GM12891 (cell line): ENCODE results near the gene UBASH3B.

Source experiments
- POLR2A ChIP-seq: IDR thresholded peaks from 2 replicates; pipeline ENCODE4 v1.6.1; 2011; ENCODE audit warnings: low read depth, low read length, control low read depth
- POLR2AphosphoS5 ChIP-seq: IDR thresholded peaks from 2 replicates; pipeline ENCODE4 v1.6.1; 2011; ENCODE audit warnings: low read depth, low read length, control low read depth
- SPI1 ChIP-seq: IDR thresholded peaks from 2 replicates; pipeline ENCODE4 v1.6.1; 2011; ENCODE audit warnings: low read depth, low read length, control low read depth
- TAF1 ChIP-seq: IDR thresholded peaks from 2 replicates; pipeline ENCODE4 v1.6.1; 2011; ENCODE audit warnings: low read depth, low read length, control low read depth

GRCh38 chr11:122627745-122628144 lies 27.8 kb upstream of the UBASH3B start:
- no peak for TF ChIP-seq POLR2A
- TF ChIP-seq TAF1: no peak
- TF ChIP-seq POLR2AphosphoS5: no peak
- TF ChIP-seq SPI1: no peak
